ENCODE measurements around the gene PLAC8.
"Not testable (repeated sequence)": the region's sequence is repeated elsewhere in the genome, so short reads cannot be mapped to it uniquely, and the experiment has no call there.

PLAC8 gene

DNA sequence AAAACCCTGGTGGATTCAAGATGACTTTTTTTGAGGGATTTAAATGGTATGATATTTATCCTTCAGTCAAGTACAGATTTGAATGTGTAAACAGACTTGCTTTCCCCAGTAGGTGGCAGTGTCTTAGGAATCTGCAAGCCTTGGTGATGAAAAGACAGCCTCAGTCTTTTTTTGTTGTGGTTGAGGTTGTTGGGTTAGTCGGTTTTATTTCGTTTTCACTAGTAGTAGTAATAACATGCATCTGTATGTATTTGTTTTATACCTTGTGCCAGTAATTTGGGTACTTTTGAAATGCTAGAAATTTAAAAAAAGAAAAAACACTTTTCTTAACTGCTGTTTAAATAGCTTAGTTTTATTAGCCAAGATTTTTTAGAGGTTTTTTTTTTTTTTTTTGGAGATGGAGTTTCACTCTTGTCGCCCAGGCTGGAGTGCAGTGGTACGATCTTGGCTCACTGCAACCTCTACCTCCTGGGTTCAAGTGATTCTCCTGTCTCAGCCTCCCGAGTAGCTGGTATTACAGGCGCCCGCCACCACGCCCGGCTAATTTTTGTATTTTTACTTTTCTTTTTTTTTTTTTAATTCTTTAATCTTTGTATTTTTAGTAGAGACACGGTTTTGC is 40.3 kb downstream of the PLAC8 start:
- peak; percentile 67 for DNase-seq (ENCODE audit: low read depth, low spot score)

DNA sequence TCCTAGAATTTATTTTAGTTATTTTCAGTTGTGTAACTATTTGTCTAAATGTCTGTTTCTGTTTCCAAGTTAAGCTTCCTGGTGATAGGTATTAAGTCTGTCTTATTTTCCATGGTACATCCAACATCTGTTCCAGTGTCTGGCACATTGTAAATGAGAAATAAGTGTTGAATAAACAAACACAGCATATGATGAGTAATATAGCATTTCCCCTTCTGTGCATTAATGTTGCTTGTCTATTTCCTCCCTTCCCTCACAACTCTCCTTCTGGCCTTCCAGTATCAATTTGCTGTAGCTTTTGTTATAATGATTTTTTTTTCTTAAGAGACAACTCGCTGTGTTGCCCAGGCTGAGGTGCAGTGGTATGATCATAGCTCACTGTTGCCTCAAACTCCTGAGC is 43.4 kb downstream of the PLAC8 start:
- DNase-seq (ENCODE audit: low read depth, low spot score): no peak

DNA sequence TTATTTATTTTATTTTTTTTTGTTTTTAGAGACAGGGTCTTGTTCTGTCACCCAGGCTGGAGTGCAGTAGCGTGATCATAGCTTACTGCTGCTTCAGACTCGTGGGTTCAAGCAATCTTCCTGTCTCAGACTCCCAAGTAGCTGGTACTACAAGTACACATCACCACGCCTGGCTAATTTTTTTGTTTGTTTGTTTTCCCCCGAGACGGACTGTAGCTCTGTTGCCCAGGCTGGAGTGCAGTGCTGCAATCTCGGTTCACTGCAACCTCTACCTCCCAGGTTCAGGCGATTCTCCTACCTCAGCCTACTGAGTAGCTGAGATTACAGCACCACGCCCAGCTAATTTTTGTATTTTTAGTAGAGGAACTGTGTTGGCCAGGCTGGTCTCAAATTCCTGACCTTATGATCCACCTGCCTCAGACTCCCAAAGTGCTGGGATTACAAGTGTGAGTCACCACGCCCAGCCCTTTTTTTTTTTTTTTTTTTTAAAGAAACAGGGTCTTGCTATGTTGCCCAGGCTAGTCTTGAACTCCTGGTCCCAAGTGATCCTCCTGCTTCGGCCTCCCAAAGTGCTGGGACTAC is 47.4 kb downstream of the PLAC8 start:
- DNase-seq (ENCODE audit: low read depth, low spot score): no peak

DNA sequence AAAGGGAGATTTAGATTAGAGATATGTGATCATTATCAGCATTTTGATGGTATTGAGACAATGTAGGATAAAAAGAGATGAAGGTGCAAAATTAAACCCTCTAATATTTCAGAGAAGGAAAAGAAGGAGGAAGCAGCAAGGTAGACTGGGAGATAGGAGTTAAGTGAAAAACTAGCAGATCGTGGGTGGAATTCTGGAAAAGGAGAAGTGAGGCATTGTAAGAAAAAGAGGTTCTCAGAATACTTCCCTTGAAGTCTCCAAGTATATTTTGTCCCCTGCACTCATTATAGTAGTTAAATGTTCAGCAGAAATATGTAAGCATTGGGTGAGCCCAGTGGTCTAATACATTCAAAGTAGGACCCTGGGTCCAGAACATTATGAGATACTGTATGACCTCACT is 49.3 kb downstream of the PLAC8 start:
- DNase-seq (ENCODE audit: low read depth, low spot score): no peak

DNA sequence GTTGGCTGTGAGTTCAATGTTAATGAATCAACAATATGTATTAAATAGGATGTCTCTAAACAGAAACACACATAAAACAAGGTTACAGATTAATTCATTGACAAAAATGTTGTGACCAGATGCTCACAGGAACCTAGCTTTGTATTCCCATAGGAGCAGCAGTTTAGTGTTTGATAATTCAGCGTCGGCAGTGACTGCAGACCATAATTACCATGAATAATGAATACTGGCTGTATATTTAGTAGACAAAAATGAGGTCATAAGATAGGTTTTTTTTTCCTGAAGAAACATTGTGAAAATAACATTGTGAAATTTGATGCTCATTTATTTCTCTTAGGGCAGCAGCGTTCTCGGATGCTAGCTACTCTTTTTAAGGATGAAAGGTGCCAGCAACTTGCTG is 51.8 kb downstream of the PLAC8 start:
- no peak for DNase-seq (ENCODE audit: low read depth, low spot score)

DNA sequence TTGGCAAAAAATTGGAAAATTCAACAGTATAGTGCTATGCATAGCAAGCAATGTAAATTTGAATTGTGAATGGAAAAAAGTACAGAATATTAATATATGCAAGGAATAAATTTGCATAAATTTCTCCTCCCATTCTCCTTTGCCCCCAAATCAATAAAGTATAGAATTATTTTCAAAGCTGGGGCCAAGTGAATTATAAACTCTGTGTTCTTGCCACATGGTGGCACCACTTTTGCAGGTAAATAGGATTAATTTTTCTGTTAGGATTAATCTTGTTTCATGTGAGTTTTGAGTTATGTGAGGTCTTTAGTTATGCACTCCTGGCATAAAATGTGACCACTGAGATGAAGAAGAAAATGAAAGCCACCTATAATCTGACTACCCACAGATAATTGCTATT is 59.6 kb downstream of the PLAC8 start:
- peak; percentile 7 for DNase-seq (ENCODE audit: low read depth, low spot score)

DNA sequence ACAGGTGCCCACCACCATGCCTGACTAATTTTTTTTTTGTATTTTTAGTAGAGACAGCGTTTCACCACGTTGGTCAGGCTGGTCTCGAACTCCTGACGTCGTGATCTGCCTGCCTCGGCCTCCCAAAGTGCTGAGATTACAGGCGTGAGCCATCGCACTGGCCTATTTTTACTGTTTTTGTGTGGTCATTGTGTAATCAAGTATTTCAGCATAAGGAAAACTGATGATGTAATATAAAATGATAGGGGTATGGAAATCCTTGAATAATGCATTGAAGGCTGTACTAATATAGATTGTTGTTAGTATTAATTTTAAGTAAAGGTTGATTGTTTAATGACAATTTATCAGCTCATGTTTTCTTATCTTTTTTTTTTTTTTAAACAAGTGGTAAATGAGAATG is 65.7 kb downstream of the PLAC8 start:
- DNase-seq (ENCODE audit: low read depth, low spot score): not testable (repeated sequence)

DNA sequence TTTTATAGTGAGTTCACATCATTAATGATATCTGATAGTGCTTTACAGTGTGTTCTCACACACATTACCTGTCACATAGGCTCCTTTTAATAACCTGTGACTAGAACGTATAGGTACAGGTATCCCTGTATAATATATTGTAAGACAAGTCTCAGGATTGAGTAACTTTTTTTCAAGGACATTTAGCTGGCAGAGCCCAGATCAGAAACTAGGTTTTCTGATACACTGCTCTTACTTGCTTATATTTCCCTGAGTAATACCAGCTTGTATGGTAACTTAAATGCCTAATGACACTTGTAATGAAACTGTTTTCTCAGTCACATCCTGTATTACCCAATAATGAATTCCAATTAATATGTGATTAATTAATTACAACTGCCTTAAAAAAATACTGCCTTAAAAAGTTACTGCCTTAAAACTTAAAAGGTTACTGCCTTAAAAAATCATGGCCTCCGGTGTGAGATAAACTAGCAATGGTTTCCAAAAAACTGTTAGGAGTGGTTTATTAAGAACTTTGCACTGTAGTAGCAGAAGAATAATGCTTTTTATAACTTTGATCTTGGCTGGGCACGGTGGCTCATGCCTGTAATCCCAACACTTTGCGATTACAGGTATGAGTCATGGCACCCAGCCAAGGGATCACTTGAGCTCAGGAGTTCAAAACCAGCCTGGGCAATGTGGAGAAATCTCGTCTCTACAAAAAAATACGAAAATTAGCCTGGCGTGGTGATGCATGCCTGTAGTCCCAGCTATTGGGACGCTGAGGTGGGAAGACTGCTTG is 67.6 kb downstream of the PLAC8 start:
- DNase-seq (ENCODE audit: low read depth, low spot score): no peak

DNA sequence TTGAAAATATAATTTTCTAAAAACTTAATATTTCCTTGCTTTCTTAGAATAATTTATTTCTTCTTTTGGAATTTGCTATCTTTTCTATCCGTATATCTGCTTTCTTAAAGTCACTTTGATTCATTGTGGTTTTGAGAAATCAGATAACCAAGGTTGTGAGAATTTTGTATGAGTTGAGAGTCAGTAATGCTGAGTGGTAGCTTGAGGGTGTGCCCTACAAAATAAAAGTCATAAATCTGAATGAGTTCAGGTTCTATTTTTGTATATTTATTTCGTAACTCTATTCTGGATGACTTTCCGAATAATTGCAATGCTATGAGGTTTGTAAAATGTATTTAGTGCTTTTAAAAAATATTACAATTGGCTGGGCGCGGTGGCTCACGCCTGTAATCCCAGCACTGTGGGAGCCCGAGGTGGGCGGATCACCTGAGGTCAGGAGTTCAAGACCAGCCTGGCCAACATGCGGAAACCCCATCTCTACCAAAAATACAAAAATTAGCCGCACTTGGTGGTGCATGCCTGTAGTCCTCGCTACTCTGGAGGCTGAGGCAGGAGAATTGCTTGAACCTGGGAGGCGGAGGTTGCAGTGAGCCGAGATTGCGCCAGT is 70.6 kb downstream of the PLAC8 start:
- DNase-seq (ENCODE audit: low read depth, low spot score): no peak

DNA sequence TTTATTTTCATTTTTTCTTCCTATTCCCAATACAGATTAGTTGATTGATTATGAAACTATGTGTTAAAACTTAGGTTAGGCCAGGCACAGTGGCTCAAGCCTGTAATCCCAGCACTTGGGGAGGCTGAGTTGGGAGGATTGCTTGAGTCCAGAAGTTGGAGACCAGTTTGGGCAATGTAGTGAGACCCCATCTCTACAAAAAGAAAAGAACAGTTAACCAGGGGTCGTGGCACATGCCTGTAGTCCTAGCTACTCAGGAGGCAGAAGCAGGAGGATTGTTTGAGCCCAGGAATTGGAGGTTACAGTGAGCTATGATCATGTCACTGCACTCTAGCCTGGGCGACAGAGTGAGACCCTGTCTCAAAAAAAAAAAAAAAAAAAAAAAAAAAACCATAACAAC is 71.4 kb downstream of the PLAC8 start:
- DNase-seq (ENCODE audit: low read depth, low spot score): not testable (repeated sequence)

DNA sequence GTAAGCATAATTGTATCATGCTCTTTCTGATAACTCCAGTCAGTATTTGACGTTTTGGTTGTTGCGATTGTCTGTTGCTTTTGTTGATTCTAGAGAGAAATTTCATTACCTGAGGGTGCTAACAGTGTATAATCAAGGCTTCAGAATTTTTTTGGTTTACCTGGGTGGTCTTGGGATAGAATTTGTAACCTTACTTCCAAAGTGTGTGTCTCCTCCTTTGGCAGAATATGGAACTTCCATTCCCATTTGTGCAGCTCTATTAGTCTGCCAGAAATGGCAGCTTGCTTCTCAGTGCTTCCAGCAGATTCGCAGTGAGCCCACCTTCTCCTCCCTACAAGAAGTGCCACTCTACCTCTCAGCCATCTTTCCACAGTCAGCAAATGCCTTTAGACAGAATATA is 74.3 kb downstream of the PLAC8 start:
- DNase-seq (ENCODE audit: low read depth, low spot score): no peak
